ENCODE data around the gene ITSN1. TPM values are rescaled to one million over a fixed set of nuclear protein-coding genes. Genes with fewer than 3 reads are reported as not detected.

The ITSN1 gene
- total and polyA plus RNA-seq, 2 of the 13 experiments (the other 11 are each of a cell fraction or from before 2014, with no cell fraction given), result 26.1 to 33.8 TPM

DNA sequence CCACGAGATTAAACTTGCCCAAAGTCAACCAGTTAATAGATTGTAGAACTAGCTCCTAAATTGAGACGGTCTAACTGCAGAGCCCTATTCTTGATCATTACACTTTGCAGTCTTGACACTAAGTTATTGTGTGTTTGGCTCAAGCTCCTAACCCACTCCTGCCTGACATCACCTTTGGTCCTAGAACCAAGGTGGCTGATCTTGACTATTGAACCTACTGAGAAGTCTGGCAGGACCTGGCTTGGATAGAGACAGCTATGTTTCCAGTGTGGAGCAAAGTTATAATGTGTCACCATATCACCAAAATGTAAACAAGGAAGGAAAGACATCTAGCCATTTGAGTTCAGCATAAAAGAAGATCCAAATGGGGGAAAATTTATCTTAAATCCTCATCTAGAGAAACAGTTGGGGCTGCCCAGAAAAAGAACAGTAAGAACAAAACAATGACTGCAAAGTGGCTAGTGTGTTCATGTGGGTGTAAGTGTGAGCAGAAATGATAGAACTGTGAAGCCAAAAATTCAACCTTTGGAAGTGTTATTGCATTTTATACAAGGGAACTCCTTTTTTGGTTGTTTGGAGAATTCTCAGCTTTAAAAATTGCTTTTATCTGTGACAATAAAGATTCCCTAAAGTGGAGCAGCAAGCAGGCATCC lies 166.5 kb downstream of the ITSN1 start:
- no peaks in the 10 kb centered on the region for H3K9me3 ChIP-seq (ENCODE audit: low read length)
- no peak overlapping the region for H3K27ac ChIP-seq (ENCODE audit: extremely low read length, insufficient read depth, low read length)
- ChIA-PET CTCF (ENCODE audit: low intra/inter-chr PET ratio, low total read pairs) (no interaction called here), POLR2A (no interaction called here)
- no peaks in the 10 kb centered on the region for H4K20me1 ChIP-seq (ENCODE audit: insufficient read depth, low read length)
- no peak overlapping the region for H3K4me3 ChIP-seq (replicated peaks in 1 of 3; ENCODE audit: insufficient read depth in 1 of 3, low read depth in 2 of 3, low read length in 3 of 3)
- in situ Hi-C loops (cut with HindIII; ENCODE audit: extremely low pct_ligation_motif_present, low pct_unique_long_range_greater_than_20kb) (no loop called here), intact Hi-C loops (cut with micrococcal nuclease; ENCODE audit: unreplicated experiment) (no loop called here)
- no peak overlapping the region for H3K9ac ChIP-seq (ENCODE audit: insufficient read depth, low read depth, low read length)
- peaks cover 2 to 3% of the 10 kb centered on the region in 2 experiments; a peak in 2 of 5 replicates for H3K36me3 ChIP-seq (replicated peaks in 1 of 2; ENCODE audit: control insufficient read depth in 1 of 2, insufficient read depth in 2 of 2, low read length in 2 of 2)
- ATAC-seq, result no peak
- no peak for FAIRE-seq
- DNase-seq (ENCODE audit: low spot score), result no peak
- H3K79me2 ChIP-seq (ENCODE audit: insufficient read depth, low read length), result no peaks in the 10 kb centered on the region
- H3K27me3 ChIP-seq (ENCODE audit: control insufficient read depth in 1 of 2, insufficient read depth in 2 of 2, low read length in 2 of 2), result no peaks in the 10 kb centered on the region
- WGBS (ENCODE audit: low lambda C conversion rate), result 97% methylated on average over 2 of the region's 2 CpGs
- no peak overlapping the region for H3K4me2 ChIP-seq (ENCODE audit: low read depth, low read length)
- BruUV-seq (replicated peaks), result no TSS peak
- TF ChIP-seq ZNF546 (CRISPR knock-in tag; conservative IDR thresholded peaks at IDR 0.05), result no peak
- no peak for TF ChIP-seq FLYWCH1 (CRISPR knock-in tag; IDR thresholded peaks at IDR 0.05)
- TF ChIP-seq, protein P1, sequence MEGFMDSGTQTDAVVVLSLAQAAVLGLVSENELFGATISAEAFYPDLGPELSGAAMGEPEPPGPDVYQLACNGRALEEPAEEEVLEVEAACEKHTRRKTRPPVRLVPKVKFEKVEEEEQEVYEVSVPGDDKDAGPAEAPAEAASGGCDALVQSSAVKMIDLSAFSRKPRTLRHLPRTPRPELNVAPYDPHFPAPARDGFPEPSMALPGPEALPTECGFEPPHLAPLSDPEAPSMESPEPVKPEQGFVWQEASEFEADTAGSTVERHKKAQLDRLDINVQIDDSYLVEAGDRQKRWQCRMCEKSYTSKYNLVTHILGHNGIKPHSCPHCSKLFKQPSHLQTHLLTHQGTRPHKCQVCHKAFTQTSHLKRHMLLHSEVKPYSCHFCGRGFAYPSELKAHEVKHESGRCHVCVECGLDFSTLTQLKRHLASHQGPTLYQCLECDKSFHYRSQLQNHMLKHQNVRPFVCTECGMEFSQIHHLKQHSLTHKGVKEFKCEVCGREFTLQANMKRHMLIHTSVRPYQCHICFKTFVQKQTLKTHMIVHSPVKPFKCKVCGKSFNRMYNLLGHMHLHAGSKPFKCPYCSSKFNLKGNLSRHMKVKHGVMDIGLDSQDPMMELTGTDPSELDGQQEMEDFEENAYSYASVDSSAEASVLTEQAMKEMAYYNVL (CRISPR knock-in tag; IDR thresholded peaks at IDR 0.05; ENCODE audit: borderline replicate concordance), result no peak
- TF ChIP-seq, protein P2, sequence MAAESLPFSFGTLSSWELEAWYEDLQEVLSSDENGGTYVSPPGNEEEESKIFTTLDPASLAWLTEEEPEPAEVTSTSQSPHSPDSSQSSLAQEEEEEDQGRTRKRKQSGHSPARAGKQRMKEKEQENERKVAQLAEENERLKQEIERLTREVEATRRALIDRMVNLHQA (CRISPR knock-in tag; IDR thresholded peaks at IDR 0.05), result no peak
- no peak for TF ChIP-seq ZNF780A (CRISPR knock-in tag; IDR thresholded peaks at IDR 0.05)
- no peaks in the 10 kb centered on the region for H3K4me1 ChIP-seq (ENCODE audit: insufficient read depth, low read length)
- no peak overlapping the region for H2AFZ ChIP-seq (ENCODE audit: low read length)

DNA sequence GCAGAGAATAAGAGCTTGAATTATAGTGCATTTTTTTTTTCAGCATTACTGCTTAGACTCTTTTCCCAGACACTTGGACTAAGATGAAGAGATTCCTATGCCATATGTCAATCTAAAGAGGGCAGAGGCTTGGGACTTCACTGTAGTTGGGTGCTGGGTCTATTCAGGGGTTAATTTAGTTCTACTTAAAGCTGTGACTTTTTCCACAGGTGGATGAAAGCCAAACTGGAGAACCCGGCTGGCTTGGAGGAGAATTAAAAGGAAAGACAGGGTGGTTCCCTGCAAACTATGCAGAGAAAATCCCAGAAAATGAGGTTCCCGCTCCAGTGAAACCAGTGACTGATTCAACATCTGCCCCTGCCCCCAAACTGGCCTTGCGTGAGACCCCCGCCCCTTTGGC lies 168.5 kb downstream of the ITSN1 start:
- H3K27ac ChIP-seq (ENCODE audit: extremely low read length, insufficient read depth, low read length), result no peak overlapping the region
- in situ Hi-C loops (cut with HindIII; ENCODE audit: extremely low pct_ligation_motif_present, low pct_unique_long_range_greater_than_20kb) (no loop called here), intact Hi-C loops (cut with micrococcal nuclease; ENCODE audit: unreplicated experiment) (no loop called here)
- no peak for ATAC-seq
- no peak for FAIRE-seq
- ChIA-PET POLR2A (no interaction called here), CTCF (ENCODE audit: low intra/inter-chr PET ratio, low total read pairs) (no interaction called here)
- no peak overlapping the region for H3K9ac ChIP-seq (ENCODE audit: insufficient read depth, low read depth, low read length)
- no TSS peak for BruUV-seq (replicated peaks)
- no peaks in the 10 kb centered on the region for H3K79me2 ChIP-seq (ENCODE audit: insufficient read depth, low read length)
- no peak overlapping the region for H2AFZ ChIP-seq (ENCODE audit: low read length)
- no peaks in the 10 kb centered on the region for H4K20me1 ChIP-seq (ENCODE audit: insufficient read depth, low read length)
- no peak overlapping the region for H3K4me2 ChIP-seq (ENCODE audit: low read depth, low read length)
- H3K36me3 ChIP-seq (replicated peaks in 1 of 2; ENCODE audit: control insufficient read depth in 1 of 2, insufficient read depth in 2 of 2, low read length in 2 of 2), result peaks cover 3 to 20% of the 10 kb centered on the region in 2 experiments; a peak in 4 of 5 replicates
- no peak overlapping the region for H3K4me3 ChIP-seq (replicated peaks in 1 of 3; ENCODE audit: insufficient read depth in 1 of 3, low read depth in 2 of 3, low read length in 3 of 3)
- no peaks in the 10 kb centered on the region for H3K27me3 ChIP-seq (ENCODE audit: control insufficient read depth in 1 of 2, insufficient read depth in 2 of 2, low read length in 2 of 2)
- DNase-seq (ENCODE audit: low spot score), result no peak
- 94% methylated on average over 2 of the region's 4 CpGs for WGBS (ENCODE audit: low lambda C conversion rate)
- no peaks in the 10 kb centered on the region for H3K4me1 ChIP-seq (ENCODE audit: insufficient read depth, low read length)
- H3K9me3 ChIP-seq (ENCODE audit: low read length), result no peaks in the 10 kb centered on the region
- TF ChIP-seq ZNF878 (CRISPR knock-in tag; IDR thresholded peaks at IDR 0.05) (no peak), ETV6 (CRISPR knock-in tag; conservative IDR thresholded peaks at IDR 0.05) (no peak), POLR2AphosphoS5 (IDR thresholded peaks at IDR 0.05; ENCODE audit: low read depth, low read length) (no peak), MYNN (CRISPR knock-in tag; IDR thresholded peaks at IDR 0.05; ENCODE audit: low read depth) (no peak), NAIF1 (CRISPR knock-in tag; IDR thresholded peaks at IDR 0.05; ENCODE audit: borderline replicate concordance) (no peak)
- TF ChIP-seq, protein P3, sequence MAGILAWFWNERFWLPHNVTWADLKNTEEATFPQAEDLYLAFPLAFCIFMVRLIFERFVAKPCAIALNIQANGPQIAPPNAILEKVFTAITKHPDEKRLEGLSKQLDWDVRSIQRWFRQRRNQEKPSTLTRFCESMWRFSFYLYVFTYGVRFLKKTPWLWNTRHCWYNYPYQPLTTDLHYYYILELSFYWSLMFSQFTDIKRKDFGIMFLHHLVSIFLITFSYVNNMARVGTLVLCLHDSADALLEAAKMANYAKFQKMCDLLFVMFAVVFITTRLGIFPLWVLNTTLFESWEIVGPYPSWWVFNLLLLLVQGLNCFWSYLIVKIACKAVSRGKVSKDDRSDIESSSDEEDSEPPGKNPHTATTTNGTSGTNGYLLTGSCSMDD (CRISPR knock-in tag; IDR thresholded peaks at IDR 0.05), result no peak
- TF ChIP-seq, protein P4, sequence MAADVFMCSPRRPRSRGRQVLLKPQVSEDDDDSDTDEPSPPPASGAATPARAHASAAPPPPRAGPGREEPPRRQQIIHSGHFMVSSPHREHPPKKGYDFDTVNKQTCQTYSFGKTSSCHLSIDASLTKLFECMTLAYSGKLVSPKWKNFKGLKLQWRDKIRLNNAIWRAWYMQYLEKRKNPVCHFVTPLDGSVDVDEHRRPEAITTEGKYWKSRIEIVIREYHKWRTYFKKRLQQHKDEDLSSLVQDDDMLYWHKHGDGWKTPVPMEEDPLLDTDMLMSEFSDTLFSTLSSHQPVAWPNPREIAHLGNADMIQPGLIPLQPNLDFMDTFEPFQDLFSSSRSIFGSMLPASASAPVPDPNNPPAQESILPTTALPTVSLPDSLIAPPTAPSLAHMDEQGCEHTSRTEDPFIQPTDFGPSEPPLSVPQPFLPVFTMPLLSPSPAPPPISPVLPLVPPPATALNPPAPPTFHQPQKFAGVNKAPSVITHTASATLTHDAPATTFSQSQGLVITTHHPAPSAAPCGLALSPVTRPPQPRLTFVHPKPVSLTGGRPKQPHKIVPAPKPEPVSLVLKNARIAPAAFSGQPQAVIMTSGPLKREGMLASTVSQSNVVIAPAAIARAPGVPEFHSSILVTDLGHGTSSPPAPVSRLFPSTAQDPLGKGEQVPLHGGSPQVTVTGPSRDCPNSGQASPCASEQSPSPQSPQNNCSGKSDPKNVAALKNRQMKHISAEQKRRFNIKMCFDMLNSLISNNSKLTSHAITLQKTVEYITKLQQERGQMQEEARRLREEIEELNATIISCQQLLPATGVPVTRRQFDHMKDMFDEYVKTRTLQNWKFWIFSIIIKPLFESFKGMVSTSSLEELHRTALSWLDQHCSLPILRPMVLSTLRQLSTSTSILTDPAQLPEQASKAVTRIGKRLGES (CRISPR knock-in tag; IDR thresholded peaks at IDR 0.05; ENCODE audit: borderline replicate concordance), result no peak
